ENCODE measurements around the gene NPDC1.

NPDC1 gene

GRCh38 chr9:137016436-137016835 is 29.5 kb downstream of the NPDC1 start:
- 94% methylated on average over 16 of the region's 16 CpGs for WGBS, 2 experiments
- H3K36me3 ChIP-seq (ENCODE audit: control insufficient read depth, insufficient read depth, low read length), result peaks cover 5% of the 10 kb centered on the region
- no peak overlapping the region for H3K27ac ChIP-seq (ENCODE audit: insufficient read depth, low read depth, low read length, poor library complexity, severe bottlenecking)
- no peaks in the 10 kb centered on the region for H3K27me3 ChIP-seq (ENCODE audit: control insufficient read depth, insufficient read depth, low read length, poor library complexity, severe bottlenecking)
- H3K4me1 ChIP-seq (ENCODE audit: control insufficient read depth, insufficient read depth, low read length), result no peaks in the 10 kb centered on the region
- H3K4me3 ChIP-seq (ENCODE audit: insufficient read depth, low read depth, low read length), result no peak overlapping the region
- H3K9me3 ChIP-seq (ENCODE audit: control insufficient read depth, low read length), result no peaks in the 10 kb centered on the region

- Histone ChIP-seq H3K27me3 (ENCODE audit: control insufficient read depth, insufficient read depth, low read length, poor library complexity, severe bottlenecking) (no peaks in the 10 kb centered on the region), H3K36me3 (ENCODE audit: control insufficient read depth, insufficient read depth, low read length) (peaks cover 5% of the 10 kb centered on the region), H3K27ac (ENCODE audit: insufficient read depth, low read depth, low read length, poor library complexity, severe bottlenecking) (no peak overlapping the region), H3K4me1 (ENCODE audit: control insufficient read depth, insufficient read depth, low read length) (no peaks in the 10 kb centered on the region), H3K9me3 (ENCODE audit: control insufficient read depth, low read length) (no peaks in the 10 kb centered on the region), H3K4me3 (ENCODE audit: insufficient read depth, low read depth, low read length) (no peak overlapping the region)
- 95 to 96% methylated on average over 21 of the region's 21 CpGs for WGBS, 2 experiments
Measured at GRCh38 chr9:137015976-137016375, 30.0 kb downstream of the NPDC1 start.

- no peaks in the 10 kb centered on the region for H3K9me3 ChIP-seq (ENCODE audit: control insufficient read depth, low read length)
- peaks cover 5% of the 10 kb centered on the region for H3K36me3 ChIP-seq (ENCODE audit: control insufficient read depth, insufficient read depth, low read length)
- H3K27me3 ChIP-seq (ENCODE audit: control insufficient read depth, insufficient read depth, low read length, poor library complexity, severe bottlenecking), result no peaks in the 10 kb centered on the region
- H3K4me3 ChIP-seq (ENCODE audit: insufficient read depth, low read depth, low read length), result no peak overlapping the region
- no peaks in the 10 kb centered on the region for H3K4me1 ChIP-seq (ENCODE audit: control insufficient read depth, insufficient read depth, low read length)
- 96 to 98% methylated on average over 25 of the region's 25 CpGs for WGBS, 2 experiments
- H3K27ac ChIP-seq (ENCODE audit: insufficient read depth, low read depth, low read length, poor library complexity, severe bottlenecking), result no peak overlapping the region
Measured at GRCh38 chr9:137015540-137015930, 30.4 kb downstream of the NPDC1 start.

- no peak overlapping the region for H3K4me3 ChIP-seq (ENCODE audit: insufficient read depth, low read depth, low read length)
- peaks cover 5% of the 10 kb centered on the region for H3K36me3 ChIP-seq (ENCODE audit: control insufficient read depth, insufficient read depth, low read length)
- H3K27ac ChIP-seq (ENCODE audit: insufficient read depth, low read depth, low read length, poor library complexity, severe bottlenecking), result no peak overlapping the region
- no peaks in the 10 kb centered on the region for H3K4me1 ChIP-seq (ENCODE audit: control insufficient read depth, insufficient read depth, low read length)
- H3K27me3 ChIP-seq (ENCODE audit: control insufficient read depth, insufficient read depth, low read length, poor library complexity, severe bottlenecking), result no peaks in the 10 kb centered on the region
- WGBS, 2 experiments, result 94 to 96% methylated on average over 36 of the region's 36 CpGs
- H3K9me3 ChIP-seq (ENCODE audit: control insufficient read depth, low read length), result no peaks in the 10 kb centered on the region
Measured at GRCh38 chr9:137014776-137015539, 31.0 kb downstream of the NPDC1 start.

DNA sequence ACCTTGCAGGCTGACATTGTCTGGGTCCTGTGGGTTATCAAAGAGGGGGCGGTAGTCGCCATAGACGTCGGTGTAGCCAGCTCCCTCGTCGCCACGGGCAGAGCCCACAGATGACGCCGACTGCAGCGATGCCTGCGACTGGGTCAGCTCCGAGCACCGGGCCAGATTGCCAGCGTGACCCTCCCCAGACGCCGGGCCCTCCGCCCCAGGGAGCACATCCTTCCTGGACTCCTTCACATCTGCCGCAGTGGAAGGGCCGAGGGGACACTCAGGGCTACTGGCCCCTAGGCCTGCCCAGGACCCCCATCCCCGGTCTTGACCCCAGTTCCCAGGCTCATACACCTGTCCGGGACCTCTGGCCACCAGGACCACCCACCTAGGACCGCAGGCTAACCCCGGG is 31.8 kb downstream of the NPDC1 start:
- Histone ChIP-seq H3K27ac (ENCODE audit: insufficient read depth, low read depth, low read length, poor library complexity, severe bottlenecking) (no peak overlapping the region), H3K4me3 (ENCODE audit: insufficient read depth, low read depth, low read length) (no peak overlapping the region), H3K36me3 (ENCODE audit: control insufficient read depth, insufficient read depth, low read length) (peaks cover 5% of the 10 kb centered on the region), H3K9me3 (ENCODE audit: control insufficient read depth, low read length) (no peaks in the 10 kb centered on the region), H3K4me1 (ENCODE audit: control insufficient read depth, insufficient read depth, low read length) (no peaks in the 10 kb centered on the region), H3K27me3 (ENCODE audit: control insufficient read depth, insufficient read depth, low read length, poor library complexity, severe bottlenecking) (no peaks in the 10 kb centered on the region)
- 92 to 93% methylated on average over 23 of the region's 23 CpGs for WGBS, 2 experiments

DNA sequence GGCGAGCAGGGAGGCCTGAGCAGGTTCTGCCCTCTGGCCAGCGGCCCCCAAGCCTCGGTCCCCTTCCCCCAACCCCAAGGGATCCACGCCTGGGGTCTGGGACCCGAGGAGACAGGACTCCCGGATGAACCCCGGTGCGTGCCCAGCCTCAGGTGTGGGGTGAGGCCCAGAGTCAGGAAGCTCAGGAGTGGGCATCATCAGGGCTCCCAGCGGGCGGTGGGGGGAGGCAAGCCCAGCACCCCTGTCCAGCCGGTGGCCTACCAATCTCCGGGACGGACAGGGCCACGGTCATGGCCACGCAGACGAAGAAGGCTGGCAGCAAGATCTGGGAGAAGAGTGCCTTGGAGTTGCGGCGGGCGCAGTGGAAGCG is 32.4 kb downstream of the NPDC1 start:
- no peaks in the 10 kb centered on the region for H3K9me3 ChIP-seq (ENCODE audit: control insufficient read depth, low read length)
- WGBS, 2 experiments, result 93 to 96% methylated on average over 20 of the region's 20 CpGs
- no peak overlapping the region for H3K4me3 ChIP-seq (ENCODE audit: insufficient read depth, low read depth, low read length)
- H3K27ac ChIP-seq (ENCODE audit: insufficient read depth, low read depth, low read length, poor library complexity, severe bottlenecking), result no peak overlapping the region
- no peaks in the 10 kb centered on the region for H3K4me1 ChIP-seq (ENCODE audit: control insufficient read depth, insufficient read depth, low read length)
- peaks cover 5% of the 10 kb centered on the region for H3K36me3 ChIP-seq (ENCODE audit: control insufficient read depth, insufficient read depth, low read length)
- no peaks in the 10 kb centered on the region for H3K27me3 ChIP-seq (ENCODE audit: control insufficient read depth, insufficient read depth, low read length, poor library complexity, severe bottlenecking)

DNA sequence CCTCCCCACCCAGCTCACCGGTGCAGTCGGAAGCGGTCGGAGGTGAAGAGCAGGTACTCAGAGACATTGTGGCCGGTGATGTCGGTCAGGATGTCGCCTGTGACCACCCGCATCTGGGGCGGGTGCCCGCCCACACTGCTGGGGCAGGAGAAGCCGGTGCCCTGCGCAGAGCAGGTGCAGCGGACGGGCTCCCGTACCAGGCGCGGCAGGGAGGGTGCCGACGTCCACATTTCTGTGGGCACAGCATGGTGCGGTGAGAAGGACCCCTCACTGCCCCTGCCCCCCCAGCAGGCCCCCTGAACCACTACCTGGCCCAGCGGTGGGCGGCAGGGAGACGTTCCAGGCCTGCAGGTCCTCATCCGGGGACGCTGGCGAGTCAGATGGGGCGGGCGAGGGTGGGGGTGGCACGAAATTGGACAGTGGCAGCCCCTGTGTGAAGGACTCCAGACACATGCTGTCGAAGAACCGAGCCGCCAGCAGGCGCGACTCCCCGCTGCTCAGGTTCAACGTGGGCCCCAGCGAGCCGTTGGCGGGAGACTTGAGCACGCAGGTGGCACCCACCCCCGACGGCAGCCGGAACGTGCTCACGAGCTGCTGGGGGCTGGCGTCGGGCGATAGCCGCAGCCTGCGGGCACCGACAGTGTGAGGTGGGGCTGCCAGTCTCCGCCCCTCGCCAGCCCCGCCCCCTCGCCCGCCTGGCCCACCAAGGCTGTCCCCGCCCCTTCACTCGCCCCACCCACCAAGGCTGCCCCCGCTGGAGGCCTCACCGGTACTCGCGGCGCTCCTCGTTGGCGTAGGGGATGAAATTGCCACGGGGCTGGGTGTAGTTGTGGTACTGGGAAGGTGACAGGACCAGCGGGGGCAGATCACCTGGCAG is 33.0 kb downstream of the NPDC1 start:
- Histone ChIP-seq H3K9me3 (ENCODE audit: control insufficient read depth, low read length) (no peaks in the 10 kb centered on the region), H3K4me3 (ENCODE audit: insufficient read depth, low read depth, low read length) (no peak overlapping the region), H3K27ac (ENCODE audit: insufficient read depth, low read depth, low read length, poor library complexity, severe bottlenecking) (no peak overlapping the region), H3K4me1 (ENCODE audit: control insufficient read depth, insufficient read depth, low read length) (peaks cover under 1% of the 10 kb centered on the region), H3K27me3 (ENCODE audit: control insufficient read depth, insufficient read depth, low read length, poor library complexity, severe bottlenecking) (no peaks in the 10 kb centered on the region), H3K36me3 (ENCODE audit: control insufficient read depth, insufficient read depth, low read length) (peaks cover 5% of the 10 kb centered on the region)
- 74 to 81% methylated on average over 66 to 67 of the region's 67 CpGs for WGBS, 2 experiments

GRCh38 chr9:137011907-137012675 is 33.9 kb downstream of the NPDC1 start:
- peaks cover 5% of the 10 kb centered on the region for H3K36me3 ChIP-seq (ENCODE audit: control insufficient read depth, insufficient read depth, low read length)
- WGBS, 2 experiments, result 94 to 95% methylated on average over 39 of the region's 39 CpGs
- no peak overlapping the region for H3K27ac ChIP-seq (ENCODE audit: insufficient read depth, low read depth, low read length, poor library complexity, severe bottlenecking)
- H3K27me3 ChIP-seq (ENCODE audit: control insufficient read depth, insufficient read depth, low read length, poor library complexity, severe bottlenecking), result no peaks in the 10 kb centered on the region
- peaks cover 7% of the 10 kb centered on the region for H3K4me1 ChIP-seq (ENCODE audit: control insufficient read depth, insufficient read depth, low read length)
- no peak overlapping the region for H3K4me3 ChIP-seq (ENCODE audit: insufficient read depth, low read depth, low read length)
- no peaks in the 10 kb centered on the region for H3K9me3 ChIP-seq (ENCODE audit: control insufficient read depth, low read length)

DNA sequence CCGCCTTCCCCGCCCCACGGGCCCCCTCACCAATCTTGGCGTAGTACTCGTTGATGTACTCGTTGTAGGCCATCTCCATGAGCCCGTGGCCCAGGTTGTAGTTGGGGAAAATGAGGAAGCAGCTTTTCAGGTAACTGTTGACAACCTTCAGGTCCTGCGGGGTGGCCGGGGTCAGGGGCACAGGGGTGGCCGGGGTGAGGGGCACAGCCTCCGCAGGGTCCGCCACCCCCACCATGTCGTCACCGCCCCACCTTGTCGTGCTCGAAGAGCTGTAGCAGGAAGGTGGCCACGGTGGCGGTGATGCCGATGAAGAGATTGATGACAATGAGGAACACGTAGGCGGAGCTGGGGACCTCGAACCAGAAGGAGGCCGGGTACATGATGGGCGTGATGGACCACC is 34.8 kb downstream of the NPDC1 start:
- no peaks in the 10 kb centered on the region for H3K27me3 ChIP-seq (ENCODE audit: control insufficient read depth, insufficient read depth, low read length, poor library complexity, severe bottlenecking)

More for the DNA sequence above, 34.8 kb downstream of the NPDC1 start:
- 95% methylated on average over 24 of the region's 24 CpGs for WGBS, 2 experiments
- Histone ChIP-seq H3K27ac (ENCODE audit: insufficient read depth, low read depth, low read length, poor library complexity, severe bottlenecking) (no peak overlapping the region), H3K9me3 (ENCODE audit: control insufficient read depth, low read length) (no peaks in the 10 kb centered on the region), H3K36me3 (ENCODE audit: control insufficient read depth, insufficient read depth, low read length) (peaks cover 5% of the 10 kb centered on the region), H3K4me3 (ENCODE audit: insufficient read depth, low read depth, low read length) (no peak overlapping the region), H3K4me1 (ENCODE audit: control insufficient read depth, insufficient read depth, low read length) (peaks cover 7% of the 10 kb centered on the region)

All from ectodermal cell (in vitro differentiated cells).